ENCODE measurements around the gene CYP2A6.
"Not testable (repeated sequence)": the region's sequence is repeated elsewhere in the genome, so short reads cannot be mapped to it uniquely, and the experiment has no call there.

CYP2A6 gene

GRCh38 chr19:40850277-40850676 is at the start of gene CYP2A6:
Gene CYP2A6 (minus strand): TSS chr19:40850447. CDS start chr19:40850426, 21 bp downstream.
- not testable (repeated sequence) for DNase-seq

GRCh38 chr19:40899964-40900363 is 49.7 kb upstream of the CYP2A6 start:
- not testable (repeated sequence) for DNase-seq

GRCh38 chr19:40896843-40897789 is 46.9 kb upstream of the CYP2A6 start:
- not testable (repeated sequence) for DNase-seq

GRCh38 chr19:40896418-40896796 is 46.2 kb upstream of the CYP2A6 start:
- no peak for DNase-seq

GRCh38 chr19:40893112-40893511 is 42.9 kb upstream of the CYP2A6 start:
- no peak for DNase-seq

- DNase-seq: no peak
Observed at GRCh38 chr19:40889366-40889765, 39.1 kb upstream of the CYP2A6 start.

GRCh38 chr19:40888191-40888590 is 37.9 kb upstream of the CYP2A6 start:
- no peak for DNase-seq

- not testable (repeated sequence) for DNase-seq
Observed at GRCh38 chr19:40884187-40884931, 34.1 kb upstream of the CYP2A6 start.

GRCh38 chr19:40882062-40882461 is 31.8 kb upstream of the CYP2A6 start, which contains the start of gene CYP2A7:
Gene CYP2A7 (minus strand): TSS chr19:40882231. CDS start chr19:40882210, 21 bp downstream.
- not testable (repeated sequence) for DNase-seq

GRCh38 chr19:40879349-40879748 is 29.1 kb upstream of the CYP2A6 start:
- DNase-seq: not testable (repeated sequence)

- peak; percentile 13 to 37 for DNase-seq
Observed at GRCh38 chr19:40875526-40875951, 25.3 kb upstream of the CYP2A6 start.

GRCh38 chr19:40874874-40875273 is 24.6 kb upstream of the CYP2A6 start:
- DNase-seq: not testable (repeated sequence)

GRCh38 chr19:40873873-40874272 is 23.6 kb upstream of the CYP2A6 start:
- not testable (repeated sequence) for DNase-seq

- DNase-seq: no peak
Observed at GRCh38 chr19:40872209-40872608, 22.0 kb upstream of the CYP2A6 start.

- DNase-seq: no peak
Observed at GRCh38 chr19:40867701-40868100, 17.5 kb upstream of the CYP2A6 start.

GRCh38 chr19:40864739-40865496 is 14.7 kb upstream of the CYP2A6 start:
- DNase-seq: not testable (repeated sequence)

GRCh38 chr19:40862785-40863184 is 12.5 kb upstream of the CYP2A6 start:
- DNase-seq: no peak

GRCh38 chr19:40862333-40862732 is 12.1 kb upstream of the CYP2A6 start:
- DNase-seq: no peak

- DNase-seq: no peak
Observed at GRCh38 chr19:40858109-40858508, 7.9 kb upstream of the CYP2A6 start.

GRCh38 chr19:40852467-40853152 is 2.4 kb upstream of the CYP2A6 start:
- not testable (repeated sequence) for DNase-seq

GRCh38 chr19:40846722-40847121 is 3.5 kb downstream of the CYP2A6 start:
- not testable (repeated sequence) for DNase-seq

GRCh38 chr19:40843653-40844052 is 6.6 kb downstream of the CYP2A6 start:
- DNase-seq: not testable (repeated sequence)

Measured in inflammatory macrophage treated with lipopolysaccharide for 1 hour (primary cell).